ENCODE data around the gene ZBTB44.
"Not testable (repeated sequence)": the region's sequence is repeated elsewhere in the genome, so short reads cannot be mapped to it uniquely, and the experiment has no call there.

The ZBTB44 gene

GRCh38 chr11:130313383-130314183, 1.1 kb downstream of the ZBTB44 start:
- DNase-seq (ENCODE audit: low spot score): peak; percentile 49

GRCh38 chr11:130312046-130312445, 2.7 kb downstream of the ZBTB44 start:
- peak; percentile 11 for DNase-seq (ENCODE audit: low spot score)

DNA sequence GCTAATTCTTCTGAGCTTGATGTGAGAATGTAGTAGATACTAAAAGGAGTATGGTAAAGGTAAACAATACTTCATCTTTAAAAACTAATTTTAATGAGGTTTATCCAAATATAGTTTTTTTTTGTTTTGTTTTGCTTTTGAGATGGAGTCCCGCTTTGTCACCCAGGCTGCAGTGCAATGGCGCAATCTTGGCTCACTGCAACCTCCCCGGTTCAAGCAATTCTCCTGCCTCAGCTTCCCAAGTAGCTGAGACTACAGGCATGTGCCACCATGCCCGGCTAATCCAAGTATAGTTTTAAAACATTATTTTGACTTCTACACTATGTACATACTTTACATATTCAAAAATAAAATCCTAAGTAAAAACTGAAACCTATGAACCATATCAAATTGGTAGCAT, 4.1 kb downstream of the ZBTB44 start:
- DNase-seq (ENCODE audit: low spot score): no peak

- DNase-seq (ENCODE audit: low spot score): no peak
Observed at GRCh38 chr11:130308886-130309285, 5.8 kb downstream of the ZBTB44 start.

- DNase-seq (ENCODE audit: low spot score): no peak
Observed at GRCh38 chr11:130308059-130308458, 6.7 kb downstream of the ZBTB44 start.

- DNase-seq (ENCODE audit: low spot score): no peak
Observed at GRCh38 chr11:130304651-130305050, 10.1 kb downstream of the ZBTB44 start.

- no peak for DNase-seq (ENCODE audit: low spot score)
Observed at GRCh38 chr11:130301002-130301401, 13.7 kb downstream of the ZBTB44 start.

- DNase-seq (ENCODE audit: low spot score): no peak
Observed at GRCh38 chr11:130300567-130300966, 14.2 kb downstream of the ZBTB44 start.

GRCh38 chr11:130299978-130300377, 14.7 kb downstream of the ZBTB44 start:
- no peak for DNase-seq (ENCODE audit: low spot score)

GRCh38 chr11:130295657-130296056, 19.1 kb downstream of the ZBTB44 start:
- no peak for DNase-seq (ENCODE audit: low spot score)

- no peak for DNase-seq (ENCODE audit: low spot score)
Observed at GRCh38 chr11:130282111-130282510, 32.6 kb downstream of the ZBTB44 start.

DNA sequence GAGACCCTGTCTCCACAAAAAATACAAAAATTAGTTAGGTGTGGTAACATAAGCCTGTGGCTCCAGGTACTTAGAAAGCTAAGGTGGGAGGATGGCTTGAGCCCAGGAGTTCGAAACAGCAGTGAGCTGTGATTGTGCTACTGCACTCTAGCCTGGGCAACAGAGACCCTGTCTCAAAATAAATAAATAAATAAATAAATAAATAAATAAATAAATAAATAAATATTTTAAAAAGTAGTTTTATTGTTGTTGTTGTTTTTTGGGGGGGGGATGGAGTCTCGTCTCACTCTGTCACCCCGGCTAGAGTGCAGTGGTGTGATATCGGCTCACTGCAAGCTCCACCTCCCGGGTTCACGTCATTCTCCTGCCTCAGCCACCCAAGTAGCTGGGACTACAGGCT, 33.4 kb downstream of the ZBTB44 start:
- not testable (repeated sequence) for DNase-seq (ENCODE audit: low spot score)

- DNase-seq (ENCODE audit: low spot score): no peak
Observed at GRCh38 chr11:130279989-130280388, 34.7 kb downstream of the ZBTB44 start.

DNA sequence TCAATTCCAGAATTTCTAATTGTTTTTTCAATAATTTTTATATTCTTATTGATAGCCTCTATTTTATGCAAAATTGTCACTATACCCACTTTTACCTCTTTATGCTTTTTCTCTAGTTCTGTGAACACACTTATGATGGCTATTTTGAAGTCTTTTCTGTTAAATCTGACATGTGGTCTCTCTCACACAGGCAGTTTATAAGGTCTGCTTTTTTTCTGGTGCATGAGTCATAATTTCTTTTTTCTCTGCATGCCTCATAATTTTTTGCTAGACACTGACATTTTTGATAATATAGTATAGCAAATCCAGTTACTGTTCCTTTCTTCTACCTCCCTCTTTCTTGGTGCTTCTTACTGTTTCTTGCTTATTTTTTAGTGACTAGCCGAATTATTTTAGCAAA, 36.0 kb downstream of the ZBTB44 start:
- no peak for DNase-seq (ENCODE audit: low spot score)

DNA sequence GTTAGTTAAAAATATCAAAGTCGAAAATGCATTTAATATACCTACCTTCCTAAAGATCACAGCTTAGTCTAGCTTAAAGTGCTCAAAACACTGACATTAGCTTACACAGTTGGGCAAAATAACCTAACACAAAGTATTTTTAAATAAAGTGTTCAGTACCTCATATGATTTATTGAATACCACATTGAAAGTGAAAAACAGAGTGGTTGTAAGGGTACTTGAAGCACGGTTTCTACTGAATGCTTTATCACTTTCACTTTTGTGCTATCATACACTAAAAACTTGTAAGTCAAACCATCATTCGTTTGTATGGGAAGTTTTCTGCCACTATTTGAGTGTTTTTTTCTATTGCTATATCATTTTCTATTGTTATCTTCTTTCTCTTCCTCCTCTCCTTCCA, 36.6 kb downstream of the ZBTB44 start:
- DNase-seq (ENCODE audit: low spot score): no peak

DNA sequence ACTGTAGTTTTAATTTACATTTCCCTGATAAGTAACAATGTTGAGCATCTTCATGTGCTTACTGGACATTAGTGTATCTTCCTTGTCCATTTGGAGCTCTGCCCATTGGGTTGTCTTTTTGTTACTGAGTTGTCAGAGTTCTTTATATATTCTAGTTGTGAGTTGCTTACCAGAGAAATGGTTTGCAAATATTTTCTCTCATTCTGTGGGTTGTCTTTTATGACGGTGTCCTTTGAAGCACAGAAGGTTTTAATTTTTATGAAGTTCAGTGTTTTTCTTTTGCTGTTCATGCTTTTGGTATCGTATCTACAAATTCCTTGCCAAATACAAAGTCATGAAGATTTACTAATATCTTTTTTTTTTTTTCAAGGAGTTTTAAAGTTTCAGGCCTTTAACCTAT, 42.4 kb downstream of the ZBTB44 start:
- DNase-seq (ENCODE audit: low spot score): no peak

DNA sequence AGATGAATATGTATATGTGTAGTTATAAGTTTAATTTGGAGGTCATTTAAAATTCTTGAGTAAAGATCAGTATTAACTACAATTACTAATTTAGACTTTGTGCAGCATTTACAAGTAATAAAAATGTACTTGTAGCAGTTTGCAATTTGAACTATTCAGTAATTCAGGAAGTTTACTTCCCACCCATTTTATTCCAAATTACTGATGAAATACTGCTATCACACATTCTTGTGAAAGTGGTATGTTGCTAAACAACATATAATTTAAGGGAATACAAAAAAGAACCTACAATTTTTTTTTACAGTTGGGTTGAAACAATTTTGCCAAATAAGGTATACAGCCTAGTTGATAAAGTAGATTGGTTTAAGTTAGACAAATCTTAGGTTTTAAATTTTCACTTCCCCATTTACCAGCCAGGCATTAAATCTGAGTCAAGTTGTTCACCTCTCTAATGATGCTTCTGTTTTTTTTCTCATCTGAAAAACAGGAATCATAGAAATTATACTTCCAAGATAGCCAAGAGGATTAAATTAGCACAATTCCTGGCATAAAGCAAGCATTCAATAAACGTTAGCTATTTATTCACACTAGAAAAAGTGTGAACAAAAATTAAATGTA, 45.3 kb downstream of the ZBTB44 start:
- no peak for DNase-seq (ENCODE audit: low spot score)

DNA sequence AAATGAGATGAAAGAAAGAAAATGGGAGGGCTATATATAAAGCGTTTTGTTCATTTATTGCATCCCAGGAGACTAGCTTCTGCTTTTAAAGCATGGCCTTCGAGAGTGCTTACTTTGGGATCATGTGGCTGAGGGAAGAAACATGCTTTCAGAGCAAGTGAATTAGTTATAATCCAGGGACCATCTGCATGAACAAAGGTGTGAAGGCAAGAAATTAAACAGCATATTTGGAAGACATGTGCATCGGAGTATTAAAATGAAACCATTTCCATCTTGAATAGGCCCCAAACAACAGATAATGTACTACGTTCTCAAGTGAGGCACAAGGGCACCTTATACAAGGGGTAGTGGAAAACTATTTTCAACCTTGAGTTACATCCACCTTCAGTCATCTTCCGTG, 51.4 kb downstream of the ZBTB44 start:
- no peak for DNase-seq (ENCODE audit: low spot score)

DNA sequence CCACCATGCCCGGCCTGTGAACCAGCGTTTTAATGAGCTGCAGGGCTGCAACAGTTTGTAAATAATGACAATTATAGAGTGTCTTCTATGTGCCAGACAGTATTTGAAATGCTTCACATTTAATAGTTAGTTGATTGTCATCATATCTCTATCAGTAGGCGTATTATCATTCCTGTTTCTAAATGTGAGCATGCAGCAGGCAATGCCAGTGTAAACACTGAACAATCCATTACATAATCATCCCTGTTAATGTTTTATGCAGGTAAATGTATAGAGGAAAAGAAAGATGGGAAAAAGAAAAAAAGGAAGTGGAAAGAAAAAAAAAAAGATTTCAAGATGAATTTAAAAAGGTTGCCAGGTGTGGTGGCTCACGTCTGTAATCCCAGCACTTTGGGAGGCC, 52.3 kb downstream of the ZBTB44 start:
- no peak for DNase-seq (ENCODE audit: low spot score)

GRCh38 chr11:130261571-130261970, 53.1 kb downstream of the ZBTB44 start:
- DNase-seq (ENCODE audit: low spot score): no peak

DNA sequence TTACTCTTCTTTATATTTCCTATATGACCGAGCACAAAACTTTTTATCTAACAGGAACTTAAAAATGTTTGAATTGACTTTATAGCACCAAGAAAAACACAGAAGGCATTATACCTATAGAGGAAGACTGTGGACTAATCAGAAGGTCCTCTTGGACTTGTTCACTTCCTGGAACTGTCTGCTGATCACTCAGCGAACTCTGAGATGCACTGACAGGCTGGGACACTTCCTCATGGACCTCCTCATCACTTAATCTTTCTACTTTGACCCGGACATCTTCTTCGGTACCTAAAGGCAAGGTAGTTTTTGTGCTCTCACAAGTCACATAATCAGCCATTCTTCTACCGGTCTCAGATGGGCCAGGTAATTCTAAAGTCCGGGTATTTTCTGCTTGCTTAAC, 54.0 kb downstream of the ZBTB44 start:
- DNase-seq (ENCODE audit: low spot score): no peak

DNA sequence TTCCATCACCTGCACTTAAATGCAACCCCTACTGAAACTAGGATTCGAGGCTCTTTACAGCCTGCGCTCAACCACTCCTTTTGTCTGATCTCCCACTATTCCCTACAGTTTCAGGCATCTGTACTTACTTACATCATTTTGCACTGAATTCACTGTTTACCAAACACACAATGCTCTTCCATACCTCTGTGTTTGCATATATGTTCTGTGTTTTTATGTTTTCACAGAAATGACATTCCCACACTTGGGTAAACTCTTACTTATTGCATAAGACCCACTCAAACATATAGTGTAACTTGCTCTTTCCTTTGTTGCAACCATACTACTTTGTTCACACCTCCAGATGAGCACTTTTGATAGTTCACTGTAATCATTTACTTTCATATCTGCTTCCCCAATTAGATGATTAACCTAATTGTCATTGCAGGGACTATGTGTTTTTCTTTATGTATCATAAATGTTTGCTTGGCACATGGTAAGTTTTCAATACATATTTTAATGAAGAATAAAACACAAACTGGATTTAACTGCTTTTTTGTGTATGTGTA, 54.6 kb downstream of the ZBTB44 start:
- no peak for DNase-seq (ENCODE audit: low spot score)

- not testable (repeated sequence) for DNase-seq (ENCODE audit: low spot score)
Observed at GRCh38 chr11:130251763-130252162, 63.0 kb downstream of the ZBTB44 start.

GRCh38 chr11:130249929-130250328, 64.8 kb downstream of the ZBTB44 start:
- not testable (repeated sequence) for DNase-seq (ENCODE audit: low spot score)

Data from kidney tubule cell (primary cell).